T-helper 1 cell (primary cell): ENCODE data around the gene TIMP2.
"Not testable (repeated sequence)": the region's sequence is repeated elsewhere in the genome, so short reads cannot be mapped to it uniquely, and the experiment has no call there.

Experiments used
- DNase-seq, 5 donors: peaks; one replicate each; pipeline ENCODE4 v3.0.0-alpha.2; 2012 to 2020

The TIMP2 gene

GRCh38 chr17:78929908-78930775, 5.0 kb upstream of the TIMP2 start:
- DNase-seq: no peak

- no peak for DNase-seq
Measured at GRCh38 chr17:78925662-78926555, 722 bp upstream of the TIMP2 start.

GRCh38 chr17:78924481-78925151, 571 bp downstream of the TIMP2 start:
- DNase-seq: no peak

GRCh38 chr17:78923660-78924453, 1.3 kb downstream of the TIMP2 start:
- peak; percentile 32 to 50 (median 45) for DNase-seq

GRCh38 chr17:78922816-78923498, 2.2 kb downstream of the TIMP2 start:
- no peak for DNase-seq

- no peak for DNase-seq
Measured at GRCh38 chr17:78921437-78921971, 3.7 kb downstream of the TIMP2 start.

- no peak for DNase-seq
Measured at GRCh38 chr17:78920528-78920927, 4.7 kb downstream of the TIMP2 start.

- no peak for DNase-seq
Measured at GRCh38 chr17:78919861-78920450, 5.2 kb downstream of the TIMP2 start.

GRCh38 chr17:78918979-78919378, 6.2 kb downstream of the TIMP2 start:
- no peak for DNase-seq

GRCh38 chr17:78917451-78918275, 7.5 kb downstream of the TIMP2 start:
- DNase-seq: no peak

- DNase-seq: no peak
Measured at GRCh38 chr17:78915872-78916632, 9.1 kb downstream of the TIMP2 start.

GRCh38 chr17:78913115-78913514, 12.1 kb downstream of the TIMP2 start:
- DNase-seq: no peak

- no peak for DNase-seq
Measured at GRCh38 chr17:78912082-78912481, 13.1 kb downstream of the TIMP2 start.

GRCh38 chr17:78911543-78911942, 13.6 kb downstream of the TIMP2 start:
- not testable (repeated sequence) for DNase-seq

GRCh38 chr17:78910497-78911284, 14.5 kb downstream of the TIMP2 start:
- no peak for DNase-seq

GRCh38 chr17:78908426-78908825, 16.8 kb downstream of the TIMP2 start:
- no peak for DNase-seq

GRCh38 chr17:78905541-78905940, 19.6 kb downstream of the TIMP2 start:
- DNase-seq: no peak

GRCh38 chr17:78905116-78905515, 20.1 kb downstream of the TIMP2 start:
- DNase-seq: no peak
